ENCODE measurements around the gene PTPA. TPM values are rescaled to one million over a fixed set of nuclear protein-coding genes. Genes with fewer than 3 reads are reported as not detected.

The PTPA gene
- total RNA-seq, 1 donor from 2014 or later: 162 TPM

GRCh38 chr9:129150672-129151211, 39.5 kb downstream of the PTPA start:
- no peak for TF ChIP-seq CTCF (IDR thresholded peaks at IDR 0.05; ENCODE audit: borderline replicate concordance)
- intact Hi-C loops (cut with micrococcal nuclease): no loop called here
- H3K4me1 ChIP-seq: peaks cover 38% of the 10 kb centered on the region
- H3K9me3 ChIP-seq (replicated peaks): no peaks in the 10 kb centered on the region
- peaks cover 44% of the 10 kb centered on the region for H3K36me3 ChIP-seq
- no peak for DNase-seq
- no peak overlapping the region for H3K27ac ChIP-seq (replicated peaks)
- no peak overlapping the region for H3K4me3 ChIP-seq
- no peaks in the 10 kb centered on the region for H3K27me3 ChIP-seq (ENCODE audit: low read depth)

DNA sequence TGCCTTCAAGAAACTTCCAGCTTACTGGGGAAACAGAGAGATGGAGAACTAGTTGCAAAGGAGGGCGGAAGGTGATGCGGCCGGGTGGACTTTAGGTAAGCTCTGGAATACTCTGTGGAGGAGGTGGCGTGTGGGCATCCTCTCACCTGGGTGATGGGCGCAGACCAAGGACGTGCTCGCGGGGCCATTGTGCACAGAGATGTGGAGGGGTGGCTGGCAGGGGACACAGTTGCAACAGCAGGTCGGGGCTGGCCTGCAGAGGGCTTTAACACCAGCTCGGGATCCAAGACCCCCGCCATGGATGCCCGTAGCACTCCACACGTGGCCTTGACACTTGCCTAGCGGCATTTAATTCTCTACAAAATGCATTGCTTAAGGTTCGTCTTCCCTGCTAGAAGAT, 40.3 kb downstream of the PTPA start:
- Histone ChIP-seq H3K9me3 (replicated peaks) (no peaks in the 10 kb centered on the region), H3K36me3 (peaks cover 44% of the 10 kb centered on the region), H3K4me3 (no peak overlapping the region), H3K4me1 (peaks cover 31% of the 10 kb centered on the region), H3K27ac (replicated peaks) (no peak overlapping the region), H3K27me3 (ENCODE audit: low read depth) (no peaks in the 10 kb centered on the region)
- intact Hi-C loops (cut with micrococcal nuclease): no loop called here
- no peak for DNase-seq
- no peak for TF ChIP-seq CTCF (IDR thresholded peaks at IDR 0.05; ENCODE audit: borderline replicate concordance)

DNA sequence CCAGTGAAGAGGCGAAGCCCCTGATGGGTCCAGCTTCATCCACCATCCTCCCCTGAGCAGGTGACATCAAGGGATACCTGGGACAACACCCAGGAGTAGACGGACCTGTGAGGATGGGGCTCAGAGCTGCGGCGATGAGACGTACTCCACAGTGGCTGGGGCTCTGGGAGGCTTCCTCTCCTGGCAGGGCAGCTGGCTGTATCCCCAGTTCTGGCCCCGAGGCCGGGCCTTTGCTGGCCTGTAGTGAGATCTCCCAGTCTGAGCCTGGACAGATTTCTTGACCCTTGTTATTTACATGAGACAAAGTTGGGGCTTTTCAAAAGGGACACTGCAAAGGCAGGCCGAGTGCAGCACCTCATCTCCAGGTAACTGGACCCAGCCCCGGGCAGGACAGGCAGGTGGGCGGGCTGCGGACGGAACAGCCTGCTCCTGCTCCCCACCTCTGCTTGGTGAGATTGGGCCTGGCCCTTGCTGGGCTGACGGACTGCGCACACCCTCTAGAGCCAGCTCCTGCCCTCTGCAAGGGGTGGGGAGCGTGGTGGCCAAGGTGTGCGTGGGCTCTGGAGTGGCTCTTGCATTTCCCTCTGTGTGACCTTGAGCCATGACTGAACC, 43.8 kb downstream of the PTPA start:
- H3K36me3 ChIP-seq: peaks cover 29% of the 10 kb centered on the region
- no peak for DNase-seq
- no peak overlapping the region for H3K27ac ChIP-seq (replicated peaks)
- H3K27me3 ChIP-seq (ENCODE audit: low read depth): no peaks in the 10 kb centered on the region
- intact Hi-C loops (cut with micrococcal nuclease): no loop called here
- peaks cover under 1% of the 10 kb centered on the region for H3K4me1 ChIP-seq
- TF ChIP-seq CTCF (IDR thresholded peaks at IDR 0.05; ENCODE audit: borderline replicate concordance): no peak
- no peaks in the 10 kb centered on the region for H3K9me3 ChIP-seq (replicated peaks)
- no peak overlapping the region for H3K4me3 ChIP-seq

DNA sequence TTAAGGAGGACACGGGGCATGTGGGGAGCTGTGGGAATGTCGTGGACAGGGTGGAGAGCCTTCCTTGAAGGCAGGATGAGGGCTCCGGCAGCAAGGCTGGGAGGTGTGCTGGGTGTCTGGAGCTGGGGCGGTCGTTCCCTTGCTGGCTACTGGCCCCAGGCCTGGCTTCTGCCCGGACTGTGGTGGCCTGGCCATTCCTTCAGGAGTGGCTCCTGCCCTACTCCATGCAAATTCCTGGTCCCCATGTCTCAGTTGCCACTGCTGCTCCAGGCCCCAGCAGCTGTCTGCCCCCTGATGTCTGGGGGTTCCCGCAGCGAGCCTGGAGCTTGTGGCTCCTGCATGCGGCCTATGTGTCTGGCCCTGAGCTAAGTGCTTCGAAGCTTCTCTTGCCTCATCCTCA, 44.9 kb downstream of the PTPA start:
- no peak for DNase-seq
- intact Hi-C loops (cut with micrococcal nuclease): no loop called here
- Histone ChIP-seq H3K27me3 (ENCODE audit: low read depth) (no peaks in the 10 kb centered on the region), H3K4me3 (no peak overlapping the region), H3K9me3 (replicated peaks) (no peaks in the 10 kb centered on the region), H3K27ac (replicated peaks) (no peak overlapping the region), H3K4me1 (no peaks in the 10 kb centered on the region), H3K36me3 (peaks cover 21% of the 10 kb centered on the region)
- no peak for TF ChIP-seq CTCF (IDR thresholded peaks at IDR 0.05; ENCODE audit: borderline replicate concordance)

DNA sequence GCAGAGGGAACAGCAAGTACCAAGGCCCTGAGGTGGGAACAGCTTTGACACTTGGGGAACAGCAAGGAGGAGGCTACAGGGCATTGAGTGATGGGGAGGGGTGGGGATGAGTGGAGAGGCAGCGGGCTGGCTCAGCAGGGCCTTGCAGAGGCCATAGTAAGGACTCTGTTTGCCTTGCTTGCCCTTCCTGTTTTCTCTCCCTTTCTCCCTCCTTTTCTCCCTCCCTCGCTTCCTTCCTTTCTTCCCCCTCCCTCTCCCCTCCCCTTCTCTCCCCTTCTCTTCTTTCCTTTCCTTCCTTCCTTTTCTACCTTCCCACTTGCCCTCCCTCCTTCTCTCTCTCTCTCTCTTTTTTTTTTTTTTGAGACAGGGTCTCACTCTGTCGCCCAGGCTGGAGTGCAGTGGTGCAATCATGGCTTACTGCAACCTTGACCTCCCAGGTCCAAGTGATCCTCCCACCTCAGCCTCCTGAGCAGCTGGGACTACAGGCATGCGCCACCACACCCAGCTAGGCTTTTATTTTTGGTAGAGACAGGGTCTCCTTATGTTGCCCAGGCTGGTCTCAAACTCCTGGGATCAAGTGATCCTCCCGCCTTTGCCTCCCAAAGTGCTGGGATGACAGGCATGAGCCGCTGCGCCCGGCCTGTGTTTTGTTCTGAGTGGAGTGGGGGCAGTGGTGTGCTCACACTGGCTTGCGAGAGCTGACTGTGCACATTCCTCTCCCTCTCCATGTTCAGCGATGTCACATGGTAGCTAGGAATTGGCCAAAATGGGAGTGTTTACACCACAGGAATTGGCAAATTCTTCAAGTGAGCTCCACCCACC, 49.7 kb downstream of the PTPA start:
- intact Hi-C loops (cut with micrococcal nuclease): no loop called here

More for the DNA sequence above, 49.7 kb downstream of the PTPA start:
- TF ChIP-seq CTCF (IDR thresholded peaks at IDR 0.05; ENCODE audit: borderline replicate concordance): no peak
- no peaks in the 10 kb centered on the region for H3K27me3 ChIP-seq (ENCODE audit: low read depth)
- no peaks in the 10 kb centered on the region for H3K36me3 ChIP-seq
- no peak overlapping the region for H3K4me3 ChIP-seq
- H3K4me1 ChIP-seq: no peaks in the 10 kb centered on the region
- no peaks in the 10 kb centered on the region for H3K9me3 ChIP-seq (replicated peaks)
- no peak for DNase-seq
- no peak overlapping the region for H3K27ac ChIP-seq (replicated peaks)
